HFFc6 (cell line): ENCODE data around the gene ARHGEF3. TPM values are rescaled to one million over a fixed set of nuclear protein-coding genes. Genes with fewer than 3 reads are reported as not detected.

ENCODE experiments used
- DNase-seq: peaks from one replicate; pipeline ENCODE4 v3.0.0-alpha.2; 2018
- H3K27ac Mint-ChIP-seq: 2 replicates; pipeline ENCODE4 v1.8.0; 2020; ENCODE audit warnings: mild to moderate bottlenecking, mixed read lengths
- H3K27me3 Mint-ChIP-seq: 2 replicates; pipeline ENCODE4 v1.8.0; 2021; ENCODE audit warnings: mild to moderate bottlenecking, moderate library complexity, mixed read lengths; ENCODE audit not compliant: insufficient read depth
- H3K36me3 Mint-ChIP-seq: 2 replicates; pipeline ENCODE4 v1.8.0; 2021; ENCODE audit warnings: low read depth, mixed read lengths
- H3K4me1 Mint-ChIP-seq: 2 replicates; pipeline ENCODE4 v1.8.0; 2020; ENCODE audit warnings: low read depth, mixed read lengths
- H3K4me3 Mint-ChIP-seq: 2 replicates; pipeline ENCODE4 v1.8.0; 2020; ENCODE audit warnings: mild to moderate bottlenecking, moderate library complexity, mixed read lengths
- H3K9me3 Mint-ChIP-seq: 2 replicates; pipeline ENCODE4 v1.8.0; 2020; ENCODE audit warnings: mild to moderate bottlenecking, mixed read lengths
- CTCF ChIP-seq: fragments of 200-600 bp; sonication (generic); IDR thresholded peaks from 2 replicates; pipeline ENCODE4 v1.5.0; 2021; ENCODE audit warnings: antibody characterized with exemption, mild to moderate bottlenecking
- total RNA-seq, 6 experiments: library from RNA; stranded (reverse); fragmentation: NEBNext Ultra II Directional; extraction: Animal tissue kit (Norgen Biotek cat#: 25700); gene quantifications; 2 replicates in 1 of 6; 3 replicates in 5 of 6; pipeline ENCODE4 v1.2.3, GENCODE V29; 2021

Gene ARHGEF3
- total RNA-seq, 6 experiments from 2014 or later = 1.7 to 5.9 (median 2.4) TPM

- H3K4me1 Mint-ChIP-seq = peaks cover 23% of the 10 kb centered on the region
- no peak overlapping the region for H3K4me3 Mint-ChIP-seq
- DNase-seq = no peak
- no peak for TF ChIP-seq CTCF
- peaks cover 2% of the 10 kb centered on the region; the same call in 1 of the 2 replicates for H3K27me3 Mint-ChIP-seq
- H3K9me3 Mint-ChIP-seq = no peaks in the 10 kb centered on the region
- H3K36me3 Mint-ChIP-seq = no peaks in the 10 kb centered on the region
- no peak overlapping the region for H3K27ac Mint-ChIP-seq
Measured at GRCh38 chr3:56764184-56764583, 37.6 kb downstream of the ARHGEF3 start.

DNA sequence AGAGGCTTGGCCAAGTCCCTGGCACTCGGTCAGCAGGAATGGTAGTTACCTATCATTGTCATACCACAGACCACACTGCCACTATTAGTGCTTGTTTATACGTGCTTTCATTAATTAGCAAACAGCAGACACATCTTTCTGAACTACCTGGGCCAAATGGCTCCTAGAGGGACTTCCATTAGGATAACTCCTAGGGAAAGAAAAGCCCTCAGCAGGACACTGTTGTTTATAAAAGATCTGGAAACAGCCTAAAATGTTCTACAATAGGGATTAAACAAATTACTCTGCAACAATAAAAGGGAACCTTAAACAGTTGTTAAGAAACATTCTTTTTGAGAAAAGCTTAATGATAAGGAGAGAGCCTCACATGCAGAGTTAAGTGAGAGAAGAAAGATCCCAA is 38.5 kb downstream of the ARHGEF3 start:
- Mint-ChIP-seq H3K4me3 (no peak overlapping the region), H3K4me1 (peaks cover 32% of the 10 kb centered on the region), H3K36me3 (no peaks in the 10 kb centered on the region), H3K27ac (no peak overlapping the region), H3K9me3 (no peaks in the 10 kb centered on the region), H3K27me3 (peaks cover 2% of the 10 kb centered on the region; the same call in 1 of the 2 replicates)
- TF ChIP-seq CTCF = no peak
- no peak for DNase-seq

DNA sequence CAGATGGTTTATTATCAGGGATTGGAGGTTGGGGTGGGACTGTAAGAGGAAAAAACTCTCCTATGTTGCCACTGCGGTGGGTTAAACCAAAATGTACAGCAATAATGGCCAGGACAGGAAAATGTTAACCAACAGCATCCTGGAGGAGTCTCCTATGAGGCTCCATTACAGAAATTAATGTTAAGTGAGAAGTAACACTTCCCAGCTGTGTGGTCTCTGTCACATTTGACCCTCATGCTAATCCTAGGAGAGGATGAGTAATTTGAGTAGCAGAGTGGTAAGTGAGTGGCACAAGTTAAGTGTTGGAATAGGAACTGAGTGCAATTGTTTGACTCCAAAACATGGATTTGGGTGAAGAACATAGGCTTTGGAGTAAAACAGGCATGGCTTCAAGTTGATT is 39.0 kb downstream of the ARHGEF3 start:
- Mint-ChIP-seq H3K27ac (no peak overlapping the region), H3K36me3 (no peaks in the 10 kb centered on the region), H3K9me3 (no peaks in the 10 kb centered on the region), H3K4me1 (peaks cover 33% of the 10 kb centered on the region), H3K4me3 (no peak overlapping the region), H3K27me3 (peaks cover 2% of the 10 kb centered on the region; the same call in 1 of the 2 replicates)
- TF ChIP-seq CTCF = no peak
- DNase-seq = no peak

DNA sequence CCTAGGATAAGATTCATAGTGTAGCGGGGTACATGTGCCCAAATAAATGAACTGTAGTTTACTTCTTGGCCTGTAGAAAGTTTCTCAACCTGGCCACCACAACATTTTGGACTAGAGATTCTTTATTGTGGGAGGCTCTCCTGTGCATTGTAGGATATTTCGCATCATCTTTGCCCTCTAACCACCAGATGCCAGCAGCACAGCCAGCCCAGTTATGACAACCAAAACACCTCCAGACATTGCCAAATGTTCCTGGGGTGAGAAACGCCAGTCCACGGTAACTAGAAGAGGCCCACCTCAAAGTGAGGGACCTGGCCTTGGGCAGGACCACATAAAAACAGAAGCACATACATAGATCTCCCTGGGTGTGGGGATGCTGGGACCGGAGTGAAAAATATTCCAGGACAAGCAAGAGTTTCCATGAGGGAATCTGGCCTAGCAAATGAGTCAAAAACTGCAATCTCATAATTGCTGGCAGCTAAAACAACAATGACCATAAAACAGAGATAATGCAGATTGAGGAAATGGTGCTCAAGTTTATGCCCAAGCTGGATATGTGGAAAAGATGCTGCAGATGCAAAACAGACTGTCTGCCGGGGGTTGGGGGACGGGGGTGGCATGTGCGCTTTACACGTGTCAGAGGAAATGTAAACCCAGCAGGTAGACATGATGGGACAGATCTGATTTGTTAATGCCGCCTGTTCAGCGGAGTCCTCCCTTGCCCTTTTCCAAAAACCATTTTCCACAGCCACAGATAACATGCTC is 39.7 kb downstream of the ARHGEF3 start:
- peaks cover 33% of the 10 kb centered on the region for H3K4me1 Mint-ChIP-seq
- no peaks in the 10 kb centered on the region for H3K9me3 Mint-ChIP-seq
- no peaks in the 10 kb centered on the region for H3K36me3 Mint-ChIP-seq
- no peak for TF ChIP-seq CTCF
- peak; percentile 43 for DNase-seq
- peaks cover 2% of the 10 kb centered on the region; the same call in 1 of the 2 replicates for H3K27me3 Mint-ChIP-seq
- no peak overlapping the region for H3K4me3 Mint-ChIP-seq
- H3K27ac Mint-ChIP-seq = peak overlapping the region; percentile 62

DNA sequence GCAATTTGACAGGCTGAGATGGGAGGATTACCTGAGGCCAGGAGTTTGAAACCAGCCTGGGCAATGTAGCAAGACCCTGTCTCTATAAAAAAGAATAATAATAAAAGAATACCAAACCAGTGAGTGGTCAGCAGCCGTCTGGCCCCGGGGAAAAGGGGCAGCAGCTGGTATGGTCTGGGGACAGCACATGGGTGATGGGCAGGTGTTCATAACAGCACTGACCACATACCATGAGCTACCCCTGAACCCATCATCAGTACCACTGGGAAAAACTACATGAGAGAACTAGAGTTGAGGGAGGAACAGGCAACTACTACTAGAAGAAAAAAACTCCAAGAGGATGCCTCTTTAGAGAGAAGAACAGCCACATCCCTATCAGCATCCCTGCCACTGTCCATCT is 40.7 kb downstream of the ARHGEF3 start:
- H3K36me3 Mint-ChIP-seq = no peaks in the 10 kb centered on the region
- TF ChIP-seq CTCF = no peak
- H3K27ac Mint-ChIP-seq = no peak overlapping the region
- peaks cover 43% of the 10 kb centered on the region for H3K4me1 Mint-ChIP-seq
- no peak overlapping the region for H3K4me3 Mint-ChIP-seq
- peaks cover 2% of the 10 kb centered on the region; the same call in 1 of the 2 replicates for H3K27me3 Mint-ChIP-seq
- DNase-seq = no peak
- H3K9me3 Mint-ChIP-seq = no peaks in the 10 kb centered on the region
